Skin of body (tissue), 2 donors: ENCODE results near the gene KCNMA1. TPM values are rescaled to one million over a fixed set of nuclear protein-coding genes. Genes with fewer than 3 reads are reported as not detected.
"Not testable (repeated sequence)": the region's sequence is repeated elsewhere in the genome, so short reads cannot be mapped to it uniquely, and the experiment has no call there.

Source experiments
- DNase-seq: peaks from one replicate; lab custom pipeline; 2025; lab: John Stamatoyannopoulos, UW
- total RNA-seq: library from RNA; depleted of rRNA; stranded (reverse); fragments of >200 nt; gene quantifications from one replicate; pipeline ENCODE4 v1.2.3, GENCODE V29; 2014

Gene KCNMA1
- total RNA-seq, 1 donor from 2014 or later, result 11.7 TPM

- no peak for DNase-seq
Observed at GRCh38 chr10:77348751-77349150, 288.9 kb downstream of the KCNMA1 start.

GRCh38 chr10:77348082-77348481 lies 289.5 kb downstream of the KCNMA1 start:
- no peak for DNase-seq

DNA sequence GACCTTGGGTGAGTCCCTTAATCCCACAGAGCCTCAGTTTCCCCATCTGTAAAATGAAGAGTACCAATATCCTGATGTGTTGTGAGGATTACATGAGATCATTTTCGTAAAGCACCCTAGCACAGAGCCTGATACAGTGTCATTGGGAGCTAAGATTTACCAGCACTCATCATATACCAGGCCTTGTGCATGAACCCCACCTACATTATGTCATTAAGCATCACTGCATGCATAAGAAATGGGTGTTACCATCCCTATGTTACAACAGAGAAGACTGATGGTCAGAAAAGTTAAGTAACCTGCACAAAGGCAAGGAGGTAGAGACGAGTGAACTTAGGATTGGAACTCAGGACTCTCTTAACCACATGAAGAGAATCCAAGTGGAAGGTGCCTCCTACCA lies 290.6 kb downstream of the KCNMA1 start:
- DNase-seq, result no peak

DNA sequence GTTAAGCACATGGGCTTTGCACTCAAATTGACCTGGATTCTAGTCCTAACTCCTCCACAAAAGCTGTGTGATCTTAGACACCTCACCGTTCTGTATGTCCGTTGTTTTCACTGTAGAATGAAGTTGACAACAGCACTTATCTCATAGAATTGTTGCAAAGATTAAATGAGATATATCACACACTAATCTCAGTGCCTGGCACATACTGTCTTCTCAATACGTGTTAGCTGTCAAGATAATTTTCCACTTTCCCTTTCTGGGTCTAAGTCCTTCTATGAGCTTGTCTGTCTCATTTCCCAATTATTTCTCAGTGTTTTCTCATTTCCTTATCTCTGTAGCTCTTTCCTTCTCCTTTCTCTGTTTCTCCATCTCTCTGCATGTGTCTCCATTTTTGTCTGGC lies 296.6 kb downstream of the KCNMA1 start:
- no peak for DNase-seq

GRCh38 chr10:77339872-77340271 lies 297.7 kb downstream of the KCNMA1 start:
- not testable (repeated sequence) for DNase-seq

GRCh38 chr10:77339166-77339565 lies 298.4 kb downstream of the KCNMA1 start:
- DNase-seq, result no peak

DNA sequence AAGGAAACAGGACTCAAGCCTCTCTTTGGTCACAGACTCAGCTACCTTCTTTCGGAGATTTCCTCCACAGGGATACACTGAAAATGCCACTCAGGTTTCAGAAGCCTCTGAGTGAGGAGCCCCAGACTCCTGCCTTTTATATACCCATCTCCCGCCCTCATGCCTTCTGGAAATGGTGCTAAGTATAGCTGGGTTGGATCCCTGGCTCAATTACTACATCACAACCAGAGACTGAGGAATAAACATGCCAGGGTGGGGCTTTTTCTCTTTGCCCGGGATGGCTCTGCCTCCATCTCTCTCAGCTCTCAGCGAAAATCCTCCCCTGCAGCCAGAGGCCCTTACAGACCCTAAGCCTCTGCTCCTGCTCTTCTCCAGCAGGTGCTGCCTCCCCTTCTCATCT lies 299.5 kb downstream of the KCNMA1 start:
- DNase-seq, result no peak

GRCh38 chr10:77334501-77334900 lies 303.1 kb downstream of the KCNMA1 start:
- DNase-seq, result no peak

- DNase-seq, result no peak
Observed at GRCh38 chr10:77333610-77334340, 303.8 kb downstream of the KCNMA1 start.

- DNase-seq, result no peak
Observed at GRCh38 chr10:77332256-77332655, 305.4 kb downstream of the KCNMA1 start.

- DNase-seq, result no peak
Observed at GRCh38 chr10:77328272-77328816, 309.3 kb downstream of the KCNMA1 start.

- no peak for DNase-seq
Observed at GRCh38 chr10:77325233-77325537, 312.4 kb downstream of the KCNMA1 start.

- DNase-seq, result no peak
Observed at GRCh38 chr10:77321838-77322237, 315.8 kb downstream of the KCNMA1 start.

GRCh38 chr10:77320971-77321471 lies 316.6 kb downstream of the KCNMA1 start:
- peak; percentile 1 for DNase-seq

- no peak for DNase-seq
Observed at GRCh38 chr10:77319557-77319956, 318.1 kb downstream of the KCNMA1 start.

DNA sequence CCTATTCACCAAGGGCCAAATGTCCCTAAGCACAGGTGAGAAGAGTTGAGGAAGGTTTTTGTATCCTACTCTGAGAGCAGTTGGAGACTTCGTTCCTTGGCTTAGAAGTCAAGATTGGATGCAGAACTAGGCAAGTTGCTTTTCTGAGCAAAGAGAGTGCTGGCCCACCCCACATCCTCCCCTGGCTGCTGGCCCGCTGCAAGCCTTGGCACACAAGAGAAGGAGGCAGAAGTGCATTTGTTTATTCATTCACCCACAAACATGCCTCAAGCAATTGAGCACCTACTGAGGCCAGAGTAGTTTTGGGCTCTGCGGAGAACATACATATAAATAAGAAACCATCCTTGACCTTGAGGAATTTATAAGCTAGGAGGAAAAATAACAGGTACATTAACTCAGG lies 318.9 kb downstream of the KCNMA1 start:
- no peak for DNase-seq

- DNase-seq, result no peak
Observed at GRCh38 chr10:77317221-77317620, 320.4 kb downstream of the KCNMA1 start.

- no peak for DNase-seq
Observed at GRCh38 chr10:77315496-77316129, 322.0 kb downstream of the KCNMA1 start.

- DNase-seq, result peak; percentile 32
Observed at GRCh38 chr10:77313066-77313750, 324.4 kb downstream of the KCNMA1 start.

DNA sequence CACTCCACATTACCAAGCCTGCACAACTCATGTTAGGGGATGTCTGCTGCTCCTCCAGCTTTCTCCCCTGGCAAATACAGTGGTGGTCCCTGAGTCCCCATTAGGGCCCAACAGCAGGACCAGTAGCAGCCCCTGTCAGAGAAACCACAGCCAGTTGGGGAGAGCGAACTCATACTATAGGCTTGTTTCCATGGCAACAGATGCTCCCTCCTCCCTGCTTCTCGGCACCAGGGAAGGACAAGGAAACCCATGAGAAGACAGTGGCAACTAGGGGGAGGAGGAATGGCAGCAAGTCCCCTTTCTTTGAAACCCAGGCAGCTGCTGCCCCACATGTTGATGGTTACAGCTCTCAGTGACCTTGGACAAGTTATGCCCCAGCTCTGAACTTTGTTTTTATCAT lies 326.4 kb downstream of the KCNMA1 start:
- no peak for DNase-seq

- peak; percentile 6 for DNase-seq
Observed at GRCh38 chr10:77310288-77310840, 327.2 kb downstream of the KCNMA1 start.

GRCh38 chr10:77309509-77309908 lies 328.1 kb downstream of the KCNMA1 start:
- no peak for DNase-seq
